HepG2 (cell line): ENCODE data around the gene PAIP2. TPM values are rescaled to one million over a fixed set of nuclear protein-coding genes. Genes with fewer than 3 reads are reported as not detected.

Experiments used
- ARNT ChIP-seq: fragments of 450-650 bp; IDR thresholded peaks from 2 replicates; pipeline ENCODE4 v1.6.1; 2017
- ESRRA ChIP-seq: sonication (generic); formaldehyde crosslinking; IDR thresholded peaks from 2 replicates; pipeline ENCODE4 v1.5.1; 2020; ENCODE audit warnings: mild to moderate bottlenecking, low read depth, missing genetic modification reagents
- FLYWCH1 ChIP-seq: sonication (generic); formaldehyde crosslinking; IDR thresholded peaks from 2 replicates; pipeline ENCODE4 v1.8.1; 2023; ENCODE audit warnings: mild to moderate bottlenecking, missing genetic modification reagents
- FOXJ3 ChIP-seq: sonication (generic); formaldehyde crosslinking; IDR thresholded peaks from 2 replicates; pipeline ENCODE4 v1.4.0; 2020; ENCODE audit warnings: missing genetic modification reagents, mild to moderate bottlenecking, borderline replicate concordance
- FOXK2 ChIP-seq: fragments of 450-650 bp; IDR thresholded peaks from 2 replicates; pipeline ENCODE4 v1.6.1; 2016
- HDAC2 ChIP-seq: sonication (generic); formaldehyde crosslinking; IDR thresholded peaks from 2 replicates; pipeline ENCODE4 v1.4.0; 2020; ENCODE audit warnings: missing genetic modification reagents
- LCORL ChIP-seq, 2 experiments: fragments of 450-650 bp in 1 of 2; sonication (generic) in 1 of 2; formaldehyde crosslinking in 1 of 2; IDR thresholded peaks; 2 replicates each; pipeline versions ENCODE4 v1.5.0 to v1.6.1; 2017 to 2020; ENCODE audit warnings: antibody characterized with exemption in 1 of 2, missing genetic modification reagents in 1 of 2
- MEIS1 ChIP-seq: sonication (generic); formaldehyde crosslinking; IDR thresholded peaks from 2 replicates; pipeline ENCODE4 v1.9.0; 2021; ENCODE audit warnings: mild to moderate bottlenecking, missing genetic modification reagents, moderate library complexity, borderline replicate concordance
- MZF1 ChIP-seq: sonication (generic); formaldehyde crosslinking; IDR thresholded peaks from 2 replicates; pipeline ENCODE4 v1.8.1; 2023; ENCODE audit warnings: mild to moderate bottlenecking, missing genetic modification reagents, borderline replicate concordance
- NFIC ChIP-seq: IDR thresholded peaks from 2 replicates; pipeline ENCODE4 v1.6.1; 2012; ENCODE audit warnings: mild to moderate bottlenecking, low read length, inconsistent platforms
- PLRG1 ChIP-seq: fragments of 450-650 bp; conservative IDR thresholded peaks from 2 replicates; pipeline ENCODE4 v1.6.1; 2016
- RFXAP ChIP-seq: sonication (generic); formaldehyde crosslinking; IDR thresholded peaks from 2 replicates; pipeline ENCODE4 v1.4.0; 2020; ENCODE audit warnings: missing genetic modification reagents, borderline replicate concordance
- RORA ChIP-seq: sonication (generic); formaldehyde crosslinking; IDR thresholded peaks from 2 replicates; pipeline ENCODE4 v1.5.0; 2020; ENCODE audit warnings: mild to moderate bottlenecking, missing genetic modification reagents, moderate library complexity
- SMAD3 ChIP-seq: sonication (generic); formaldehyde crosslinking; IDR thresholded peaks from 2 replicates; pipeline ENCODE4 v1.4.0; 2020; ENCODE audit warnings: missing genetic modification reagents
- SNRNP70 ChIP-seq: fragments of 200-400 bp; formaldehyde crosslinking; IDR thresholded peaks from 2 replicates; pipeline ENCODE4 v1.6.1; 2017; ENCODE audit warnings: mild to moderate bottlenecking, low read depth, low read length, moderate library complexity
- ZNF296 ChIP-seq: sonication (generic); formaldehyde crosslinking; conservative IDR thresholded peaks from 2 replicates; pipeline ENCODE4 v1.5.0; 2020; ENCODE audit warnings: mild to moderate bottlenecking, missing genetic modification reagents
- polyA plus RNA-seq, 8 experiments: library from polyadenylated mRNA; depleted of rRNA in 3 of 8; stranded (reverse) in 7 of 8; unstranded in 1 of 8; fragments of >200 nt; fragmentation: Illumina TruSeq in 4 of 8; extraction: Trizol in 4 of 8; gene quantifications; 2 replicates each; pipeline versions ENCODE4 v1.2.1 to v1.2.3, GENCODE V29; 2011 to 2016; ENCODE audit warnings: low read depth in 4 of 8, missing spikeins in 1 of 8, mixed read lengths in 1 of 8; ENCODE audit not compliant: insufficient read depth in 1 of 8
- total RNA-seq, 5 experiments: library from RNA; depleted of rRNA; stranded (reverse); fragments of >200 nt; fragmentation: Illumina TruSeq; extraction: Trizol; gene quantifications; 2 replicates each; pipeline ENCODE4 v1.2.3, GENCODE V29; 2016; ENCODE audit warnings: low read depth in 1 of 5
- TF ChIP-seq, protein P1 (sequence below): sonication (generic); formaldehyde crosslinking; IDR thresholded peaks from 2 replicates; pipeline ENCODE4 v1.4.0; 2020; ENCODE audit warnings: missing genetic modification reagents
- TF ChIP-seq, protein P2 (sequence below): sonication (generic); formaldehyde crosslinking; conservative IDR thresholded peaks from 2 replicates; pipeline ENCODE4 v1.8.0; 2022; ENCODE audit warnings: missing genetic modification reagents
- TF ChIP-seq, protein P3 (sequence below): sonication (generic); formaldehyde crosslinking; IDR thresholded peaks from 2 replicates; pipeline ENCODE4 v1.8.0; 2022; ENCODE audit warnings: missing genetic modification reagents, mild to moderate bottlenecking, moderate library complexity, borderline replicate concordance

PAIP2 gene
- total and polyA plus RNA-seq, 2 of the 13 experiments (the other 11 are each of a cell fraction or from before 2014, with no cell fraction given), result 61.5 to 76.3 TPM

DNA sequence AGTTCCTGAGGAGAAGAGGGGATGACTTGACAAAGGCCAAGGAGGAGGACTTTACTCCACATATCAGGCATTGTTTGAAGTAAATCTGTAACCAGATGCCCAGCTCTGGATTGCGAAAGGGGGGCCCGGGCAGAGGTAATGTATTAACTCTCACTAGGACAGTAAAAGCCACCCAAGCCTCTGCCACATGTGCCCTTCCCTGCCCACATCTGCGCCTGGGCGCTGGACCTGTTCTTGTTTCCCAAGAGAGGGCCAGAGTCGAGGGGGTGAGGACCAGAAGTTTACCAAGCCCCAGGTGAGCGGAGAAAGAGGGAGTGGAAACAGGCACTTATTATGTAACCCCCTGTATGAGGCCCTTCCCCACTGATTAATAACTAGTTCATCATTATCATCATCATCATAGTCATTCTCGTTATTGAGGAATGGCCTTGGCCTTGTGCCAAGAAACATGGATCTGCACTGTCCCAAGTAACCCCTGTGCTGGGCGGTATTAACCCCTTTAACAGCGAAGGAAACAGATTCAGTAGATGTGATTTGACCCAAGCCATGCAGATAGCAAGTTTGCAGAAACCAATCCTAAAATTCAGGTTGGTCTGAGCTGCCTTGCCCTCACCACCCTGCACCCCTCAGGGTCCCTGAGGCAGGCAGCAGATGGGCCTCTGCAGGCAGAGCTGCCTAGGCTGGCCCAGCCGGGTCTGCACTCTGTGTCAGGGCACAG, 41.8 kb downstream of the PAIP2 start, which contains the start of gene SLC23A1 (continued):
- peak; percentile 40; the same call in 1 of the 2 replicates for TF ChIP-seq LCORL (IDR thresholded peaks at IDR 0.05)
- 0 out of 2 replicates have a peak, but pooled peaks have one; percentile 8 for TF ChIP-seq LCORL (CRISPR knock-in tag; IDR thresholded peaks at IDR 0.05)
- no peak for TF ChIP-seq PLRG1
- TF ChIP-seq FLYWCH1 (CRISPR knock-in tag), result no peak
- TF ChIP-seq, protein P1, sequence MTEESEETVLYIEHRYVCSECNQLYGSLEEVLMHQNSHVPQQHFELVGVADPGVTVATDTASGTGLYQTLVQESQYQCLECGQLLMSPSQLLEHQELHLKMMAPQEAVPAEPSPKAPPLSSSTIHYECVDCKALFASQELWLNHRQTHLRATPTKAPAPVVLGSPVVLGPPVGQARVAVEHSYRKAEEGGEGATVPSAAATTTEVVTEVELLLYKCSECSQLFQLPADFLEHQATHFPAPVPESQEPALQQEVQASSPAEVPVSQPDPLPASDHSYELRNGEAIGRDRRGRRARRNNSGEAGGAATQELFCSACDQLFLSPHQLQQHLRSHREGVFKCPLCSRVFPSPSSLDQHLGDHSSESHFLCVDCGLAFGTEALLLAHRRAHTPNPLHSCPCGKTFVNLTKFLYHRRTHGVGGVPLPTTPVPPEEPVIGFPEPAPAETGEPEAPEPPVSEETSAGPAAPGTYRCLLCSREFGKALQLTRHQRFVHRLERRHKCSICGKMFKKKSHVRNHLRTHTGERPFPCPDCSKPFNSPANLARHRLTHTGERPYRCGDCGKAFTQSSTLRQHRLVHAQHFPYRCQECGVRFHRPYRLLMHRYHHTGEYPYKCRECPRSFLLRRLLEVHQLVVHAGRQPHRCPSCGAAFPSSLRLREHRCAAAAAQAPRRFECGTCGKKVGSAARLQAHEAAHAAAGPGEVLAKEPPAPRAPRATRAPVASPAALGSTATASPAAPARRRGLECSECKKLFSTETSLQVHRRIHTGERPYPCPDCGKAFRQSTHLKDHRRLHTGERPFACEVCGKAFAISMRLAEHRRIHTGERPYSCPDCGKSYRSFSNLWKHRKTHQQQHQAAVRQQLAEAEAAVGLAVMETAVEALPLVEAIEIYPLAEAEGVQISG (CRISPR knock-in tag), result no peak
- no peak for TF ChIP-seq FOXJ3 (CRISPR knock-in tag)
- TF ChIP-seq ZNF296 (CRISPR knock-in tag), result no peak
- no peak for TF ChIP-seq SNRNP70
- no peak for TF ChIP-seq FOXK2
- TF ChIP-seq RFXAP, result no peak
- TF ChIP-seq, protein P2, sequence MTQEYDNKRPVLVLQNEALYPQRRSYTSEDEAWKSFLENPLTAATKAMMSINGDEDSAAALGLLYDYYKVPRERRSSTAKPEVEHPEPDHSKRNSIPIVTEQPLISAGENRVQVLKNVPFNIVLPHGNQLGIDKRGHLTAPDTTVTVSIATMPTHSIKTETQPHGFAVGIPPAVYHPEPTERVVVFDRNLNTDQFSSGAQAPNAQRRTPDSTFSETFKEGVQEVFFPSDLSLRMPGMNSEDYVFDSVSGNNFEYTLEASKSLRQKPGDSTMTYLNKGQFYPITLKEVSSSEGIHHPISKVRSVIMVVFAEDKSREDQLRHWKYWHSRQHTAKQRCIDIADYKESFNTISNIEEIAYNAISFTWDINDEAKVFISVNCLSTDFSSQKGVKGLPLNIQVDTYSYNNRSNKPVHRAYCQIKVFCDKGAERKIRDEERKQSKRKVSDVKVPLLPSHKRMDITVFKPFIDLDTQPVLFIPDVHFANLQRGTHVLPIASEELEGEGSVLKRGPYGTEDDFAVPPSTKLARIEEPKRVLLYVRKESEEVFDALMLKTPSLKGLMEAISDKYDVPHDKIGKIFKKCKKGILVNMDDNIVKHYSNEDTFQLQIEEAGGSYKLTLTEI, result no peak
- no peak for TF ChIP-seq ARNT
- no peak for TF ChIP-seq ESRRA (CRISPR knock-in tag)
- no peak for TF ChIP-seq NFIC
- no peak for TF ChIP-seq MEIS1 (CRISPR knock-in tag)
- TF ChIP-seq HDAC2, result peak; percentile 42; the same call in 1 of the 2 replicates
- no peak for TF ChIP-seq RORA (CRISPR knock-in tag)
- no peak for TF ChIP-seq MZF1 (CRISPR knock-in tag)
- TF ChIP-seq, protein P3, sequence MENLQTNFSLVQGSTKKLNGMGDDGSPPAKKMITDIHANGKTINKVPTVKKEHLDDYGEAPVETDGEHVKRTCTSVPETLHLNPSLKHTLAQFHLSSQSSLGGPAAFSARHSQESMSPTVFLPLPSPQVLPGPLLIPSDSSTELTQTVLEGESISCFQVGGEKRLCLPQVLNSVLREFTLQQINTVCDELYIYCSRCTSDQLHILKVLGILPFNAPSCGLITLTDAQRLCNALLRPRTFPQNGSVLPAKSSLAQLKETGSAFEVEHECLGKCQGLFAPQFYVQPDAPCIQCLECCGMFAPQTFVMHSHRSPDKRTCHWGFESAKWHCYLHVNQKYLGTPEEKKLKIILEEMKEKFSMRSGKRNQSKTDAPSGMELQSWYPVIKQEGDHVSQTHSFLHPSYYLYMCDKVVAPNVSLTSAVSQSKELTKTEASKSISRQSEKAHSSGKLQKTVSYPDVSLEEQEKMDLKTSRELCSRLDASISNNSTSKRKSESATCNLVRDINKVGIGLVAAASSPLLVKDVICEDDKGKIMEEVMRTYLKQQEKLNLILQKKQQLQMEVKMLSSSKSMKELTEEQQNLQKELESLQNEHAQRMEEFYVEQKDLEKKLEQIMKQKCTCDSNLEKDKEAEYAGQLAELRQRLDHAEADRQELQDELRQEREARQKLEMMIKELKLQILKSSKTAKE (CRISPR knock-in tag), result no peak
- no peak for TF ChIP-seq SMAD3 (CRISPR knock-in tag)
